ENCODE results near the gene BCS1L. TPM values are rescaled to one million over a fixed set of nuclear protein-coding genes. Genes with fewer than 3 reads are reported as not detected.

Gene BCS1L
- total and polyA plus RNA-seq, 9 of the 15 experiments (the other 6 are each of a cell fraction or from before 2014, with no cell fraction given), result 37.6 to 103 (median 56.7) TPM

DNA sequence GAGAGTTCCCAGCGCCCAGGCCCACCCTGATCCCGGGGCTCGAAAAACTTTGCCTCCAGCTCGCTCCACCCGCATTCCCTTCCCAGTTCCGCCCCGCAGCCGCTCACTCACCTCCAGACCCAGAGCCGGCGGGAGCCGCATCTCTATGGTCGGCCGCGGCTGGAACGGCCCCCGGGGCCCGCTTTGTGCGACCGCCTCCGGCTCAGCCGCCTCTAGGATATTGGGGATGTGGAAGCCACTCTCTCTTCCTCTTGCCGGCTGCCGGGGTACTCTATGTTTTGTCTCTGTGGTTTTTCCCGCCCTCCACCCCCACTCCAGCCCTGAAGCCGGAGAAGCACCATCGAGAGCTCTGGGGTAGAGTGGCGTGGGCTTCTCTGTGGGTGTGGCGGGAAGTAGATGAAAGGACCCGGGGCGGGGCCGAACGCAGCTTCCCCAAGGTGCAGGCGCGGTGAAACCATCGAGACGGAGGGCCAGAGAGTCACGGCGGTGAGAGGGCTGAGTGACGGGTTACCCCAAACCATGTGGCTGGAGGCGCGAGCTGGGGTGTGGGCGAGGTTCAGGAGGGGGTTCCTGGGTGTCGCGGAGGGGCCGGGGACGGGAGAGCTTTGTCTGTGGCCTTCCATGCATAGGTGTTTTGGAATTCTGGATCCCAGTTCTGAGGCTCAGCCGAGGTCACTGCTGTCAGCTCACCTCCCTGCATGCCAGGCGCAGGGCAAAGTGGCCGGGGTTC lies at the start of gene BCS1L, which contains the start of gene ZNF142 (continued):
- TF ChIP-seq, protein P1, sequence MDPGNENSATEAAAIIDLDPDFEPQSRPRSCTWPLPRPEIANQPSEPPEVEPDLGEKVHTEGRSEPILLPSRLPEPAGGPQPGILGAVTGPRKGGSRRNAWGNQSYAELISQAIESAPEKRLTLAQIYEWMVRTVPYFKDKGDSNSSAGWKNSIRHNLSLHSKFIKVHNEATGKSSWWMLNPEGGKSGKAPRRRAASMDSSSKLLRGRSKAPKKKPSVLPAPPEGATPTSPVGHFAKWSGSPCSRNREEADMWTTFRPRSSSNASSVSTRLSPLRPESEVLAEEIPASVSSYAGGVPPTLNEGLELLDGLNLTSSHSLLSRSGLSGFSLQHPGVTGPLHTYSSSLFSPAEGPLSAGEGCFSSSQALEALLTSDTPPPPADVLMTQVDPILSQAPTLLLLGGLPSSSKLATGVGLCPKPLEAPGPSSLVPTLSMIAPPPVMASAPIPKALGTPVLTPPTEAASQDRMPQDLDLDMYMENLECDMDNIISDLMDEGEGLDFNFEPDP (CRISPR knock-in tag; IDR thresholded peaks at IDR 0.05), result no peak
- TF ChIP-seq XRCC3 (IDR thresholded peaks at IDR 0.05) (no peak), CC2D1A (IDR thresholded peaks at IDR 0.05) (no peak), FOXM1 (IDR thresholded peaks at IDR 0.05; ENCODE audit: low read depth) (no peak), FOXM1 (CRISPR knock-in tag; IDR thresholded peaks at IDR 0.05; ENCODE audit: low read depth) (0 out of 2 replicates have a peak, but pooled peaks have one; percentile 8), NFIX (CRISPR knock-in tag; IDR thresholded peaks at IDR 0.05; ENCODE audit: low read depth) (no peak), LARP7 (IDR thresholded peaks at IDR 0.05) (no peak), CHD4 (IDR thresholded peaks at IDR 0.05; ENCODE audit: insufficient read depth, insufficient replicate concordance, low read depth, low read length, poor library complexity, severe bottlenecking) (no peak), CSDE1 (IDR thresholded peaks at IDR 0.05) (no peak), GTF2F1 (IDR thresholded peaks at IDR 0.05; ENCODE audit: low read depth, low read length) (no peak; the same call in 1 of the 2 replicates), PHTF2 (CRISPR knock-in tag; IDR thresholded peaks at IDR 0.05) (no peak)
- TF ChIP-seq, protein P2, sequence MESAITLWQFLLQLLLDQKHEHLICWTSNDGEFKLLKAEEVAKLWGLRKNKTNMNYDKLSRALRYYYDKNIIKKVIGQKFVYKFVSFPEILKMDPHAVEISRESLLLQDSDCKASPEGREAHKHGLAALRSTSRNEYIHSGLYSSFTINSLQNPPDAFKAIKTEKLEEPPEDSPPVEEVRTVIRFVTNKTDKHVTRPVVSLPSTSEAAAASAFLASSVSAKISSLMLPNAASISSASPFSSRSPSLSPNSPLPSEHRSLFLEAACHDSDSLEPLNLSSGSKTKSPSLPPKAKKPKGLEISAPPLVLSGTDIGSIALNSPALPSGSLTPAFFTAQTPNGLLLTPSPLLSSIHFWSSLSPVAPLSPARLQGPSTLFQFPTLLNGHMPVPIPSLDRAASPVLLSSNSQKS (CRISPR knock-in tag; IDR thresholded peaks at IDR 0.05), result no peak
- TF ChIP-seq, protein P3, sequence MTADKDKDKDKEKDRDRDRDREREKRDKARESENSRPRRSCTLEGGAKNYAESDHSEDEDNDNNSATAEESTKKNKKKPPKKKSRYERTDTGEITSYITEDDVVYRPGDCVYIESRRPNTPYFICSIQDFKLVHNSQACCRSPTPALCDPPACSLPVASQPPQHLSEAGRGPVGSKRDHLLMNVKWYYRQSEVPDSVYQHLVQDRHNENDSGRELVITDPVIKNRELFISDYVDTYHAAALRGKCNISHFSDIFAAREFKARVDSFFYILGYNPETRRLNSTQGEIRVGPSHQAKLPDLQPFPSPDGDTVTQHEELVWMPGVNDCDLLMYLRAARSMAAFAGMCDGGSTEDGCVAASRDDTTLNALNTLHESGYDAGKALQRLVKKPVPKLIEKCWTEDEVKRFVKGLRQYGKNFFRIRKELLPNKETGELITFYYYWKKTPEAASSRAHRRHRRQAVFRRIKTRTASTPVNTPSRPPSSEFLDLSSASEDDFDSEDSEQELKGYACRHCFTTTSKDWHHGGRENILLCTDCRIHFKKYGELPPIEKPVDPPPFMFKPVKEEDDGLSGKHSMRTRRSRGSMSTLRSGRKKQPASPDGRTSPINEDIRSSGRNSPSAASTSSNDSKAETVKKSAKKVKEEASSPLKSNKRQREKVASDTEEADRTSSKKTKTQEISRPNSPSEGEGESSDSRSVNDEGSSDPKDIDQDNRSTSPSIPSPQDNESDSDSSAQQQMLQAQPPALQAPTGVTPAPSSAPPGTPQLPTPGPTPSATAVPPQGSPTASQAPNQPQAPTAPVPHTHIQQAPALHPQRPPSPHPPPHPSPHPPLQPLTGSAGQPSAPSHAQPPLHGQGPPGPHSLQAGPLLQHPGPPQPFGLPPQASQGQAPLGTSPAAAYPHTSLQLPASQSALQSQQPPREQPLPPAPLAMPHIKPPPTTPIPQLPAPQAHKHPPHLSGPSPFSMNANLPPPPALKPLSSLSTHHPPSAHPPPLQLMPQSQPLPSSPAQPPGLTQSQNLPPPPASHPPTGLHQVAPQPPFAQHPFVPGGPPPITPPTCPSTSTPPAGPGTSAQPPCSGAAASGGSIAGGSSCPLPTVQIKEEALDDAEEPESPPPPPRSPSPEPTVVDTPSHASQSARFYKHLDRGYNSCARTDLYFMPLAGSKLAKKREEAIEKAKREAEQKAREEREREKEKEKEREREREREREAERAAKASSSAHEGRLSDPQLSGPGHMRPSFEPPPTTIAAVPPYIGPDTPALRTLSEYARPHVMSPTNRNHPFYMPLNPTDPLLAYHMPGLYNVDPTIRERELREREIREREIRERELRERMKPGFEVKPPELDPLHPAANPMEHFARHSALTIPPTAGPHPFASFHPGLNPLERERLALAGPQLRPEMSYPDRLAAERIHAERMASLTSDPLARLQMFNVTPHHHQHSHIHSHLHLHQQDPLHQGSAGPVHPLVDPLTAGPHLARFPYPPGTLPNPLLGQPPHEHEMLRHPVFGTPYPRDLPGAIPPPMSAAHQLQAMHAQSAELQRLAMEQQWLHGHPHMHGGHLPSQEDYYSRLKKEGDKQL (CRISPR knock-in tag; IDR thresholded peaks at IDR 0.05; ENCODE audit: borderline replicate concordance), result no peak
- TF ChIP-seq, protein P4, sequence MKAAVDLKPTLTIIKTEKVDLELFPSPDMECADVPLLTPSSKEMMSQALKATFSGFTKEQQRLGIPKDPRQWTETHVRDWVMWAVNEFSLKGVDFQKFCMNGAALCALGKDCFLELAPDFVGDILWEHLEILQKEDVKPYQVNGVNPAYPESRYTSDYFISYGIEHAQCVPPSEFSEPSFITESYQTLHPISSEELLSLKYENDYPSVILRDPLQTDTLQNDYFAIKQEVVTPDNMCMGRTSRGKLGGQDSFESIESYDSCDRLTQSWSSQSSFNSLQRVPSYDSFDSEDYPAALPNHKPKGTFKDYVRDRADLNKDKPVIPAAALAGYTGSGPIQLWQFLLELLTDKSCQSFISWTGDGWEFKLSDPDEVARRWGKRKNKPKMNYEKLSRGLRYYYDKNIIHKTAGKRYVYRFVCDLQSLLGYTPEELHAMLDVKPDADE (conservative IDR thresholded peaks at IDR 0.05; ENCODE audit: control insufficient read depth, low read depth, low read length), result 0 out of 2 replicates have a peak, but pooled peaks have one; percentile 41
- TF ChIP-seq, protein P5, sequence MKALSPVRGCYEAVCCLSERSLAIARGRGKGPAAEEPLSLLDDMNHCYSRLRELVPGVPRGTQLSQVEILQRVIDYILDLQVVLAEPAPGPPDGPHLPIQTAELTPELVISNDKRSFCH (CRISPR knock-in tag; IDR thresholded peaks at IDR 0.05), result no peak
- TF ChIP-seq, protein P5 (tag; IDR thresholded peaks at IDR 0.05), result no peak
- TF ChIP-seq, protein P6, sequence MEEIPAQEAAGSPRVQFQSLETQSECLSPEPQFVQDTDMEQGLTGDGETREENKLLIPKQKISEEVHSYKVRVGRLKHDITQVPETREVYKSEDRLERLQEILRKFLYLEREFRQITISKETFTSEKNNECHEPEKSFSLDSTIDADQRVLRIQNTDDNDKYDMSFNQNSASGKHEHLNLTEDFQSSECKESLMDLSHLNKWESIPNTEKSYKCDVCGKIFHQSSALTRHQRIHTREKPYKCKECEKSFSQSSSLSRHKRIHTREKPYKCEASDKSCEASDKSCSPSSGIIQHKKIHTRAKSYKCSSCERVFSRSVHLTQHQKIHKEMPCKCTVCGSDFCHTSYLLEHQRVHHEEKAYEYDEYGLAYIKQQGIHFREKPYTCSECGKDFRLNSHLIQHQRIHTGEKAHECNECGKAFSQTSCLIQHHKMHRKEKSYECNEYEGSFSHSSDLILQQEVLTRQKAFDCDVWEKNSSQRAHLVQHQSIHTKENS (CRISPR knock-in tag; IDR thresholded peaks at IDR 0.05), result no peak

All from K562 (cell line).